NCI-H524 treated with DMSO at 0.1 percent for 48 hours (cell line): Measurements from ENCODE around the gene HIRA.
A peak's percentile ranks its signal among the peaks of the same experiment; 100 is the strongest.
"Not testable (repeated sequence)": the region's sequence is repeated elsewhere in the genome, so short reads cannot be mapped to it uniquely, and the experiment has no call there.

Source experiments
- DNase-seq: peaks from one replicate; lab custom pipeline; 2025; lab: John Stamatoyannopoulos, UW

Gene HIRA

DNA sequence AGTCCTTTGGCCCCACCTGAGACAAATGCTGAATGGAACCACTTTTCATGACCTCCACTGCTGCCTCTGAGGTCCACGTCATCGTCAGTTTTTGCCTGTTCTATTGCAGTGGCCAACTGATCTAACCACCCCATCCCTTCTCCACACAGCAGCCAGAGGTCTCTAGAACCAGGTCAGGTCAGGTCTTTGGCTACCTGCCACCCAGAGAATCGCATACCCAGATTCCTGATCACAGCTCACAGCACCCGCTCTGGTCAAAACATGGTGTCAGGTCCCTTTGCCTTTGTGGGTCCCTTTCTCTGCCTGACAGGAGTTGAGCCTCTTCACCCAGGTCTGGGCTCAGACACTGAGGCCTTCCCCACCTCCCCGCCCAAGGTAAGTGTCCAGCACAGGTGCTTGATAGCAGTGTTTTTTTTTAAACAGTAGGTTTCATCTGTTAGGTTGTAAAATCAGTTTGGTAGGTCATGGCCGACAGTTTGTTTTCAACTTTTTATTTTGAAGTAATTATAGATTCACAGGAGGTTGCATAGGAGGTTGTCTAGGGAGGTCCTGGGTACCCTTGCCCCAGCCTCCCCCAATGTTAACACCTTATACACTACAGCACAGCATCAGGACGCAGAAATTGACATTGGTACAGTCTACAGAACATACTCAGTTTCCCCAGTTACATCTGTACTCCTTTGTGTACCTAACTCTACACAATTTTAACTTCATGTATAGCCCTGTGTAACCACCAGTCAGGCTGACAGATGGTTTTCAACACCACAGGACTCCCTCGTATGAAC is 9.1 kb upstream of the HIRA start:
- DNase-seq: no peak

DNA sequence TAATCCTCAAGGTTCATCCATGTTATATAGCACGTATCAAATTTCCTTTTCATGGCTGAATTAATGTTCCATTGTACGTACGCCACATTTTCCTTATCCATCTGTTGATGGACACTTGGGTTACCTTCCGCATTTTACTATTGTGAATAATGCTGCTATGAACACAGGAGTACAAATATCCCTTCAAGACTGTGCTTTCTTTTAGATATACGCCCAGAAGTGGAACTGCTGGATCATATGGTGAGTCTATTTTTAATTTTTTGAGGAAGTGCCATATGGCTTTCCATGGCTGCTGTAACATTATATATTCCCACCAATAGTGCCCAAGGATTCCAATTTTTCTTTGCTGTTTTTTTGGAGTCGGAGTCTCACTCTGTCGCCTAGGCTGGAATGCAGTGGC is 6.8 kb upstream of the HIRA start:
- DNase-seq: peak; percentile 75

- not testable (repeated sequence) for DNase-seq
Observed at GRCh38 chr22:19436444-19437161, 5.1 kb upstream of the HIRA start.

GRCh38 chr22:19434829-19435580 is 3.5 kb upstream of the HIRA start:
- no peak for DNase-seq

DNA sequence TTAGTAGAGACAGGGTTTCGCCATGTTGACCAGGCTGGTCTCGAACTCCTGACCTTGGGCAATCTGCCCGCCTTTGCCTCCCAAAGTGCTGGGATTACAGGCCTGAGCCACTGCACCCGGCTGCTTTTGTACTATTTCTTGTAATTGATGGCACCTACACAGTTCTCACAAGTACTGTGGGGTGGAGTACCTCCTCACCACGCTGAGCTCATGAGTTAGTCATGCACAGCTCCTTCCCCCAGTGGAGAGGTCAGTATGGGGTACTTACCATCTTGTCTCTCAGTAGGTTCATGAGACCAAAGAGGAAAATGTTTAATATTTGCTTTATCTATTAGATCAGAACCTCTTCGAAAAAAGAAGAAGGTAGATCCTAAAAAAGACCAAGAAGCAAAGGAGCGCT is 2.9 kb upstream of the HIRA start:
- DNase-seq: no peak

- peak; percentile 69 for DNase-seq
Observed at GRCh38 chr22:19432133-19432851, 759 bp upstream of the HIRA start, which contains the start of gene MRPL40. MRPL40 (plus strand) TSS chr22:19432545; CDS start chr22:19432555, 10 bp downstream.

- DNase-seq: no peak
Observed at GRCh38 chr22:19430890-19431541, 517 bp downstream of the HIRA start.

DNA sequence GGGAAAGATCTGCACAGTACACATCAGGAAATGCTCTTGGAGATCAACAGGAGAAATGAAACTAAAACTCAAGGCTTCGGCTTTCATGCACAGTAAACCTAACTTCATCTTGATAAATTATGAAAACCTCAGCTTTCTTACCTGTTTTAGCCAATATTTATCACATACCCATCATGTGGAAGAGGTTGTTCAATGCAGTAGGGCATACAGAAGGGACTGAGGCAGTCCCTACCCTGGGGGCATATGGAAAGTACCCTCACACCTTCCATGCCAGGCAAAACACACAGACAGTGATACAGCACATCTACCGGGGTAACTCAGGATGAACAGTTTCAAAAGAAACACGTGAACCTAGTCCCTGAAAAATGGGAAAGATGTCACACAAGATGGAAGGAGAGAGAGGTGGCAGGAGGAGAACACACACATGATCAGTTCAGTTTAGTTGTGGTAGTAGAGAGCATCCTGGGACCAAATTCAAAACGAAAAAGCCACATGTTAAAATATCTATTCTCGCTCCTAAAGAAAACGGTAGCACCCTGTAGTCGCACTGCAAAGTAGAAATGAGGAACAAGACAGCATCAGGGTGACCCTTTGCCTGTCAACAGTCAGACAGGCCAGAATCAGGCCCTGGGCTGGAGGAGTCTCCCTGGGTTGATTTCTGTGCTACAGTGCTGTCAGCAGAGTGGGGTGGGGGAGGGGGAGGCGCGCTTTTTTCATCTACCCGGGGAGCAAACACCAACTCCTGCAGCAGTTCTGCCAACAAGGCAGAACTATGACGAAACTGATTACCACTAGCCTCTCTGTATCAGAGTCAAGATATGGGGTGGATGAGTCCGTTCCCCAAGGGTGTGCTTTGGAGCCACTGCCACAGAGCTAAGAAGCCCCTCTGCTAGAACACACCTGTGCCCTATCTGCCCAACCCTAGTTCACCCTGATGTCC is 1.3 kb downstream of the HIRA start:
- DNase-seq: no peak

- no peak for DNase-seq
Observed at GRCh38 chr22:19424186-19424500, 7.4 kb downstream of the HIRA start.

- no peak for DNase-seq
Observed at GRCh38 chr22:19422440-19423301, 8.9 kb downstream of the HIRA start.

DNA sequence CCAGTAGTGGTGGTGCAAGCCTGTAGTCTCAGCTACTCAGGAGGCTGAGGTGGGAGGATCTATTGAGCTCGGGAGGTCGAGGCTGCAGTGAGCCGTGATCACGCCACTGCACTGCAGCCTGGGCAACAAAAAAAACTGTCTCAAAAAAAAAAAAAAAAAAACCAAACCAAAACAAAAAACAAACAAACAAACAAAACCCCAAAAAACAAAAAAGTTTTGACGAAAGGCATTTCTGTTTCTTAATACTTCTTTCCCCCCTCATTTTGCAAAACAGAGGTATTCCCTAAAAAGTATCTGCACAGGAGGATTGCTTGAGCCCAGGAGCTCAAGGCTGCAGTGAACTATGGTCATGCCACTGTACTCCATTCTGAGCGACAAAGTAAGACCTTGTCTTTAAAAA is 11.2 kb downstream of the HIRA start:
- no peak for DNase-seq

DNA sequence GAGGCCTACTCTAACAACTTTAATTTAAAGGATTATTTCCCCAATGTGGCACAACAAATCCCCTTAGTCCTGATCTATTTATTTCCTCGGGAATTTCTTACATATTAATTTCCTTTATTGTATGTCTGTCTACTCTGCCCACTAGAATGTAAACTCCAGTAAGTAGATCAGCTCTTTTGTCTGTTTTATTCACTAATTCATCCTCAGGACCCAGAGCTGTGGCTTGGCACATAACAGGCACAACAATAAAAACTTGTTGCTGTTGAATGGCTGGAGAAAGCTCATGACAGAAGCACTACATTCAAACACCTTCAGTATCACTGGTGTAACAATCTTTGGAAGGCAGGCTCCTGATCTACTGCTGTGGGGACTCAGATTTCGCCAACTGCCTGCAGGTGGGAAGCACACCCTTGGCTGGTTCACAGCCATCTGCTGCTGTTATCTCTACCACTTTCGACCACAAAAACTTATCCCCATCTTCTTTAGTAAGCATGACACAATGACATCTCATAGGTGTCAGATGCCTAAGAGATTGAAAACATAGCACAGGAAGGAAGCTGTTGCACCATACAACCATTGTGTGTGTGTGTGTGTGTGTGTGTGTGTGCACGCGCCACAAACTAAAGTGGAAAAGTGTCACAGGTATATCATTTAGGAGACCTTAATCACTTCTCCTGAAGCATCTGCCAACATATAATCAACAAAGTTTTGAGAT is 11.9 kb downstream of the HIRA start:
- DNase-seq: peak; percentile 11

- no peak for DNase-seq
Observed at GRCh38 chr22:19419086-19419463, 12.5 kb downstream of the HIRA start.

GRCh38 chr22:19412923-19413322 is 18.6 kb downstream of the HIRA start:
- DNase-seq: no peak

GRCh38 chr22:19412478-19412877 is 19.1 kb downstream of the HIRA start:
- DNase-seq: no peak

DNA sequence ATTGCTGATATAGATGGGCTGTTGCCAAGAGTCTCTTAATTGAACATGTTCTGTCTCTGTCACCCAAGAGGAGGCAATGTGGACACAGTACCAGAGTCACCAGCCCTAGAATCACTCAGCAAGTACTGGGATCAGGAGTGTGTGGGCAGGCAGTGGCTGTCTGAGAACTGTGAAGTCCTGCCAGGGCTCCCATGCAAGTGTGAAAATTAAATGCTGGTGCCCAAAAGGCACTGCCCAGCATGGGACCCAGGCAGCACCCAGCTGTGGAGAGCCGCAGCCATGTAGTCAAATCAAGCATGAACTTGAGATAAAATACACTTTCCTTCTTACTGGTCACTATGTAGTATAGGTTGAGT is 19.9 kb downstream of the HIRA start:
- no peak for DNase-seq

GRCh38 chr22:19410941-19411689 is 20.4 kb downstream of the HIRA start:
- DNase-seq: no peak
